NOMO-1 treated with DMSO at 0.1 percent for 48 hours (cell line): ENCODE data around the gene ANKLE1.

Experiments
- DNase-seq: peaks from one replicate; lab custom pipeline; 2025; ENCODE audit not compliant: unreplicated experiment; lab: John Stamatoyannopoulos, UW

ANKLE1 gene, protein sequence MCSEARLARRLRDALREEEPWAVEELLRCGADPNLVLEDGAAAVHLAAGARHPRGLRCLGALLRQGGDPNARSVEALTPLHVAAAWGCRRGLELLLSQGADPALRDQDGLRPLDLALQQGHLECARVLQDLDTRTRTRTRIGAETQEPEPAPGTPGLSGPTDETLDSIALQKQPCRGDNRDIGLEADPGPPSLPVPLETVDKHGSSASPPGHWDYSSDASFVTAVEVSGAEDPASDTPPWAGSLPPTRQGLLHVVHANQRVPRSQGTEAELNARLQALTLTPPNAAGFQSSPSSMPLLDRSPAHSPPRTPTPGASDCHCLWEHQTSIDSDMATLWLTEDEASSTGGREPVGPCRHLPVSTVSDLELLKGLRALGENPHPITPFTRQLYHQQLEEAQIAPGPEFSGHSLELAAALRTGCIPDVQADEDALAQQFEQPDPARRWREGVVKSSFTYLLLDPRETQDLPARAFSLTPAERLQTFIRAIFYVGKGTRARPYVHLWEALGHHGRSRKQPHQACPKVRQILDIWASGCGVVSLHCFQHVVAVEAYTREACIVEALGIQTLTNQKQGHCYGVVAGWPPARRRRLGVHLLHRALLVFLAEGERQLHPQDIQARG

DNA sequence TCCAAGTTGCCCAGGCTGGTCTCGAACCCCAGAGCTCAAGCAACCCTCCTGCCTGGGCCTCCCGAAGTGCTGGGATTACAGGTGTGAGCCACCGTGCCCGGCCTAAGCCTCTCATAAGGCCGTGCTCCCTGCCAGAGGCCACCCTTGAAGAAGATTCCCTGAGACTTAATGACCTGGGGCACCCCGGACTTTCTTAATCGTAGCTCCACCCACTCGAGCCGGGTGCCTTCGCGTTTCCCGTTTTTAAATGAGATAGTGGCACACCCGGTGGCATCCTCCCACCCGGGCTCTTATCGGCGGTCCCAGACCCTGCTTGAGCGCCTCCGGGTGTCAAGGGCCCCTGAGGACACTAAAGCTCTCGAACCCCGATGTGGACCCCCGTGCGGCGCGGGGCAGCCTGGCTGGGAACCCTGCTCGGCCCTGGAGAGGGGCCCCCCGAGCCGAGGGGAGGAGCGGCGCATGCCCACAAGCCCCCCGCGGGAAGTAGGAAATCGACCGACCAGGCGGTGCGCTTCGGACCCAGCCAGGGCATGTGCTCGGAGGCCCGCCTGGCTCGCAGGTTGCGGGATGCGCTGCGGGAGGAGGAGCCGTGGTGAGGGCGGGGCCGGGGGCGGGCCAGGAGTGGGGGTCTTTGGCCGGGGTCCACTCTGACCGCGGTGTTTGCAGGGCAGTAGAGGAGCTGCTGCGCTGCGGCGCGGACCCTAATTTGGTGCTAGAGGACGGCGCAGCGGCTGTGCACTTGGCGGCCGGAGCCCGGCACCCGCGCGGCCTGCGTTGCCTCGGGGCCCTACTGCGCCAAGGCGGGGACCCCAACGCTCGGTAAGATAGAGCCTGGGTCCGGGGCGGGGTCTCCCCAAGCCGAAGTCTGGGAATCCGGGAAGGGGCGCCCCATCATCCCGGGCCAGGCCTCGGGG, at the start of gene ANKLE1:
Gene ANKLE1 (plus strand): TSS at position 511 of the 914 bp plus-strand sequence. CDS start 20 bp downstream, at position 531.
- peak; percentile 29 for DNase-seq

DNA sequence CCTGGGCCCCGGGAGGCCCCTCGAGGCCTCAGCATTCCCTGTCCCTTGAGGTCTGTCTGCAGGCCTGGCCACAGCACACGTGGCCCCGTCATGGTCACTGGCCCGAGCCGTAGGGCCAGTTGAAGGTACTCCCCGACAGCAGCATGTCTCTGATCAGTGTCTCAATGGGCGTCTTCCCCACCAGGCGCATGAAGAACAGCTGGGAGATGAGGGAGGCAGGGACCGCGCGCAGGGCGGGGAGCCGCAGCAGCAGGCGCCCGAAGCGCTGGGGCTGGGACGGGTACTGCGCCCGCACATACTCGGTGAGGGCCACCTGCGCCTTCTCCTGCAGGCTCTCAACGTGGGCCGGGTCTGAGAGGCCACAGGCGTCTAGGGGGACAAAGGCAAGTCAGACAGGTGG, 49.4 kb upstream of the ANKLE1 start:
- DNase-seq = no peak

DNA sequence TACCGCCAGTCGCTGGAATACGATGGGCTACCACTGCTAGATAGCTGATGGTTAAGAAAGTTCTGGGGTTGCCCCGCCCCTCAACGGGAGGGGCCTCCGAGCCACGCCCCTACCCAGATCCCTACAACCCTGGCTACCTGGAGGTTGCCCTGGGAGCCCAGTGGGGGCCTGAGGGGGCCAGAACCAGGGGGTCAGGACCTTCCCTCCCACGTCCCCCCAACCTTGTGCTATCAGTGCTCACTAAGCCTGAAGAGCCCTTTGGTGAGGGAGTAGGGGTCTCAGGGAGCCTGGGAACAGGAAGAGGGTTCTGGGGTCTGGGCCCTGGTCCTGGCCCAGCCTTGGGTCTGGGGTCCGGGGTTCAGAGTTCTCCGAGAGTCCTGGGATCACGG, 46.8 kb upstream of the ANKLE1 start:
- DNase-seq = no peak

DNA sequence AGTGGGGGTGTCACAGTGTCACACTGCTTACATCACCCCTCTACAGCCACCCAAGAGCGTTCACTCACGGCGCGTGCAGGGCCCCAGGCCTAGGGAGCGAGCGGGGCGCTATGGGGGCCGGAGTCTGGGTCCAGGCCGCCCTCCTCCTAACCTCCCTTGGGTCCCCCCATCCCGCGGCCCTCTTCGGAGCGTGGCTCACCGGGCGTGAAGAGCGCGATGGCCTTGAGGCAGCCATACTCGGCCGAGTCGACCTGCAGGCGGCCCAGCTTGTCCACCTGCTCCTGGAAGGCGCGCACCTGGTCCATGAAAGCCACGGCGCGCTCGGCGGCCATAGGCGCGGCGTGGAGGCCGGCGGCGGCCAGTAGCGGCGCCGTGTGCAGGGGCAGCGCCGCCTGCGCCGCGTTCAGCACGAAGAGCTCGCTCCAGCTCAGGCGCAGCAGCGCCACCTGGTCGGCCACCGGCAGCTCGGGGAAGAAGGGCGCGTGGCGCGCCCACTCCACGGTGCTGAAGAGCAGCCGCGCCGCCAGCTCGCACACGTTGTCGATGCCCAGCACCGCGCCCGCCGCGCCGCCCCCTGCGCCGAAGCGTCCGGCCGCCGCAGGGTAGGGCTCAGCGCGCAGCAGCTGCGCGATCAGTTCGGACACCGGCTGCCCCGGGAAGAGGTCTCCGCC, 46.3 kb upstream of the ANKLE1 start:
- peak; percentile 28 for DNase-seq

DNA sequence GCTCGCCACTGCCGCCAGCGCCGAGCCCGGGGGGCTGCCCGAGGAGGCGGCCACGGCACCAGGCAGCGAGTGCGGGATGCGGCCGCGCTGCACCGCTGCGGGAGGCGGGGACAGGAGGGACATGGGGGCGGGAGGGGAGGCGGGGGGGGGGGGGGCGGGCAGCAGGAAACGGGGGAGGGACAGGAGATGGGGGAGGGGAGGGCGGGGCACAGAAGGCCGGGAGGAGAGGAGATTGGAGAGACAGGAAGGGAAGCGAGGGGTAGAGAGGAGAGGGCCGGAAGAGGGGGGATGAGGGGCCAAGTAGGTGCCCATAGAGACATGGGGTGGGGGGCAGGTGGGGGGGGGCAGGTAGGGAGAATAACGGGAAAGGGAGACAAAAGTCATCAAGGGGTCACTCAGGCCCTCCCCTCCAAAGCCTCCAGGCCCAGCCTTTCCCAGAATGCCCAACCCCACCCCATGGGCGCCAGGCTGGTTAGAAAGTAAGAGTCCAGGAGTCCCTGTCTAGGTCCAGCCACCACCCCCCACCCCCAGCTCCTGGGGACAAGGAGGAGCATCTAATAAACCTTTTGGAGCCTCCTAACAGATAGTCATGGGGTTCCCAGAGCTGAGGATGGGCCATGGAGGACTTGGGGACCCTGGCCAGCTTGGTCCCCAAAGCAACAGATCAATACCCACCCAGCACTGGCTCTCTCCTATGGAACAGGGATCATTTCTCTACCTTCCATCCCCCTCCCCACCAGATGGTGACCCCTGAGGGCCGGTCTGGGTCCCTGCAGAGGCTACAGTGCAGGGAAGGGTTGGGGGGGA, 45.5 kb upstream of the ANKLE1 start:
- no peak for DNase-seq

DNA sequence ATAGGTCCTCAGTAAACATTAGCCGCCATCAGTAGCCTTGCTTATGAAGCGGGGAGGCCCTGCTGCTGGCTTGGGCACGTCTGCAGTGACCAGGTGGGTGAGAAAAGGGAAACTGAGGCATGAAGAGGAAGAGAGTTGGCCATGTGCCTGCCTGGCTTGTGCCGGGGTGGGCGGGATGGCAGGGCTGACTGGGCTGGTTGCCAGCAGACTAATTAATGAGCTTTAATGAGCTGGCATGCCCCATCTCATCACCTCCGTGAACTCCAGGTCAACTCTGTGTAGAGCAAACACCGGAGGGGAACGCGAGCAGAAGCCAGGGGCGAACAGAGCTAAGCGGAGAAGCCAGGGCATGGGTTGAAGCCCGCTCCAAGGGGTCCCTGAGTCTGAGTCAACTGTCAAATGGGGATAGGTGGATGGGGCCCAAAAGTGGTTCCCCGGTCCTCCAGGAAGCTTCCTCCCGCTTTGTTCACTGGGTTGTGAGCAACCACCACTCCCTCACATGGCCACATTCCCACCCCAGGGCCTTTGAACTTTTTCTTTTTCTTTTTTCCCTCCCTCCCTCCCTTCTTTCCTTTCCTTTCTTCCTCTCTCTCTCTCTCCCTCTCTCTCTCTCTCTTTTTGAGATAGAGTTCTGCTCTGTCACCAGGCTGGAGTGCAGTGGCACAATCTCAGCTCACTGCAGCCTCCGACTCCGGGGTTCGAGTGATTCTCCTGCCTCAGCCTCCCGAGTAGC, 44.7 kb upstream of the ANKLE1 start:
- no peak for DNase-seq

DNA sequence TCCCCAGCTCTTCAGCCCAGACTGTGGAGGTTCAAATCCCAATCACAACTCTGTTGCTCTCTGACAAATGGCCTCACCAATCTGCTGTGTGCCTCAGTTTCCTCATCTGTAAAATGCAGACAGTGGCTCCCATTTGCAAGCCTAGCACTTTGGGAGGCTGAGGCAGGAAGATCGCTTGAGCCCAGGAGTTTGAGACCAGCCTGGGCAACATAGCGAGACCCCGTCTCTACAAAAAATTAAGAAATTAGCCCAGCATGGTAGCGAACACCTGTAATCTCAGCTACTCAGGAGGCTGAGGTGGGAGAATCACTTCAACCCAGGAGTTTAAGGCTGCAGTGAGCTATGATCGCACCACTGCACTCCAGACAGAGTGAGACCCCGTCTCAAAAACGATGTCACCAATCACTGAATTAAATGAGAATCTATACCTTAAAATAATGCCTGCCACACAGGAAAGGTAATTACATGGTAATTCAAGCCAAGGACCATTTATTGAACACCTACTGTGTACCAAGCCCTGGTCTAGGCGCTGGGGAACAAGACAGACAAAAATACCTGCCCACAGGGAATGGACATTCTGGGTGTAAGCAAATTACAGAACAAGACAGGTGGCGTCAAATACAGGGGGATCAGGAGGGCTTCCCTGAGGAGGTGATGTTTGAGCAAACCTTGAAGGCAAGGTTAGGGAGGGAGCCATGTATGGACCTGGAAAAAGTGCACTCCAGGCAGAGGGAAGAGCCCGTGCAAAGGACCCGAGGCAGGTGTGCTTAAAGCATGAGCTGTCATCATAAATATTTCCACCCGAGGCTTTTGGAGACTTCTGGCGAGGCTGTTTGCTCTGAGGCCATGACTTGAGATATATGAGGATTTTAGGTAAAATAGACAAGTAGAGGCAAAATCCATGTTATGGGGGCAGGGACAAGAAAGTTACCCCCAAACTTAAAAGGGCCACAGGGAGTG, 43.7 kb upstream of the ANKLE1 start:
- no peak for DNase-seq

DNA sequence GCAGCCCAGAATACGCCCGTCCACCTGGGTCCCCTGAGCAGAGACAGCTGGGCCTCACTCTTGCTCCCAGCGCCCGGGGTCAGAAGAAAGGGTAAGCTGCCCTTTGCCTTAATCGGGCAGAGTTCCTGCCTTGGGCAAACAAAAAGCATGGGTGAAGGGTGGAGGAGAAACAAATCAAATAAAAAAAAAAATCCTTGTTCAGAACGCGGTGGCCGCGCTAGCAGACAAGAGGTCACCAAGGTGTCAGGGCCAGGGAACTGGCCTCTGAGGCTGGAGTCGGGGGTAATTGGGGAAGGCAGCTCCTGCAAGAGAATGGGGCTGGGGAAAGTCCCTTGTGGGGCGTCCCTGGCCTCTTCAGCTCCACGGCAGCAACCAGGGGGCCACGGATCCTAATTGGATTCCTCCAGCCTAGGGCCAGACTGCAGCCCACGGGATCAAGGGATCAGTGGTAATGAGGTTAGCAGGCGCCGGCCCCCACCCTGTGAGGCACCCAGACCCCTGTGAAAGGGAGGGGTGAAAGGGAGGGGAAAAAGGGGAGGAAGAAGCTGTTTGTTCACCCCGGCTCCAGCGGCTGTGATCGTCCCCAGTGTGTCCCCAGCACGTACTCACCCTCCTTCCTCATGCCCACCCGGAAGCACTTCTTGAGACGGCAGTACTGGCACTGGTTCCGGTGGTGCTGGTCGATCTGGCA, 41.5 kb upstream of the ANKLE1 start:
- no peak for DNase-seq

DNA sequence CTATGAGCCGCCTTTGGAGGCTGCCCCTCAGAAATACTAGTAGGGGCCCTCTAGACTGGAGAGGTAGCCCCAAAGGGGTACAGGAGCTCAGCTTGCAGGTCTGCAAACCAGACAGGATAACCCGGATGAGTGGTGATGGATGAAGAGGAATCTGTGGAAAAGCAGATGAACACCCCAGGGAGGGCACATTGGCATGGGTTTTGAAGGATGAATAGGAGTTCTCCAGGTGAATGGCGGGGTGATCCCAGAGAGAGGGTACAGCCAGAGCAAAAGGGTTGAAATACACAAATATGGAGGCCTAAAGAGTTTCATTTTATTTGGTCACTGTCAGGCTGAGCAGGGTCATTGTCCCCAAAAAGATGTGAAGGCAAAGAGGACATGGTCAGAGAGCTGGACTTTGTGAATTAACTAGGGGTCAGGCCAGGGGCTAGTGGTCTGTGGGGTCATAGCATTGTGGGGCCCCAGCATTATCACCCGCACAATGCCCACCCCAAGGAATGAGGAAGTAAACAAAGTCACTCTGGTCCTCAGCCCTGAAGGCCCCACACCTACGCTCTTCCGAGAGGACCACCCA, 40.8 kb upstream of the ANKLE1 start:
- no peak for DNase-seq

DNA sequence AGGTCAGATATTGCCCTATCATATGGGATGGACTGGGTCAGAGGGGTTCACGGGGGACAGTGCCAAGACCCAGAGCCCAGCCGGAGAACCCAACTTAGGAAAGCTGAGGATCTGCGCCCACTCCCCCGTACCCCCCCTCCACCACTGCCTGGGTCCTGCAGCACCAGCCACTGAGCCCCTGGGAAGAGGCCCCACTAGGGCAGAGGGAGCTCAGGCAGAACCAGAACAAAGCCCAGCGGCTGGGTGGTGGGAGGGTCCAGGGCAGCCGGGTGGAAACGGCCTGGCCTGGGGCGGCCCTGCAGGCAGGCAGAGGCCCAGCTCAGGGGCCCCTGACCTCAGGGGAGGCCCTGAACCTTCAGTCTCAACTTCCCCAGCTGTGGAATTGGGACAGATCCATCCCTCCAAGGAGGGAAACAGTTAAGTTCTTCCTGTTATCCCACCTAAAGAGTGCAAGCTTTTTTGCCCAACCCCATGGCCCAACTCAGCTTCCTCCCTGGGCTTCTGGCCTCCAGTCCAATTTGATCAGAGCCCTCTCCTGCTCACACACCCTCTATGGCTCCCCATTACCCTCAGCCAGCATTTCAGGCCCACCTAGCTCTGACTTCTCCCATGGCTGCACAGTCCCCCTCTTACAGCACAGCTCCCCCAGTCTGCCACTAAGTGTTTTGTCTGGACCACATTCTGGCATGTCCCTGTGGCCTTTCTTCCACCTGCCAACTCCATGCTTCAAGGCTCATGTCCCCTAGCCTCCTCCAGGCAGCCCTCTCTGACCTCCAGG, 39.1 kb upstream of the ANKLE1 start:
- no peak for DNase-seq

DNA sequence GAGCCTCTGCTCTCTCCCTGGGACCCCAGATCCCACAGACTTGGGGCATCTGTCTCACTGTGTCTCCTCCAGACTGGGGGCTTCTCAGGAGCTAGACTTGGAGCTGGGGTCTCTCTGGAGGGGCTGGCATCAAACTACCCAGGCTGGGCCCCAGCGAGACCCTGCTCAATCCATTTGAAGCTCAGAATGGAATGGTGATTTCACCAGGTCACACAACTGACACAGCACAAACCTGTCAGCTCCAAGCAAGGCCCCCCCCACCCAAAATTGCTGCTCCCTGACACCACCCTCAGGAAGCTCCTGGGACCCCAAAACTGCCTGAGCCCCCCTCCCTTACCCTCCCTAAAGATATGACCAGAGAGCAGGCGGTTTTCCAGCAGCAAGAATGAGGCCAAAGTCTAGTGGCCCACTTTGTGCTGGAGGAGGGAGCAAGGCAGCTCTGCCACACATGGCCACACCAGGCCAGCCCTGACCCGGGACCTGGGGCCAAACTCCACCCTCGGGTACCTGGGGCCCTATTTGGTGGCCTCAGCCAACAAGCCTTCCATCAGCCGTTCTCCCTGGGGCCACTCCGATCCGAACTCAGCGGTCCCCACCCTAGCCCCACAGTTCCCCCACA, 38.4 kb upstream of the ANKLE1 start:
- no peak for DNase-seq

DNA sequence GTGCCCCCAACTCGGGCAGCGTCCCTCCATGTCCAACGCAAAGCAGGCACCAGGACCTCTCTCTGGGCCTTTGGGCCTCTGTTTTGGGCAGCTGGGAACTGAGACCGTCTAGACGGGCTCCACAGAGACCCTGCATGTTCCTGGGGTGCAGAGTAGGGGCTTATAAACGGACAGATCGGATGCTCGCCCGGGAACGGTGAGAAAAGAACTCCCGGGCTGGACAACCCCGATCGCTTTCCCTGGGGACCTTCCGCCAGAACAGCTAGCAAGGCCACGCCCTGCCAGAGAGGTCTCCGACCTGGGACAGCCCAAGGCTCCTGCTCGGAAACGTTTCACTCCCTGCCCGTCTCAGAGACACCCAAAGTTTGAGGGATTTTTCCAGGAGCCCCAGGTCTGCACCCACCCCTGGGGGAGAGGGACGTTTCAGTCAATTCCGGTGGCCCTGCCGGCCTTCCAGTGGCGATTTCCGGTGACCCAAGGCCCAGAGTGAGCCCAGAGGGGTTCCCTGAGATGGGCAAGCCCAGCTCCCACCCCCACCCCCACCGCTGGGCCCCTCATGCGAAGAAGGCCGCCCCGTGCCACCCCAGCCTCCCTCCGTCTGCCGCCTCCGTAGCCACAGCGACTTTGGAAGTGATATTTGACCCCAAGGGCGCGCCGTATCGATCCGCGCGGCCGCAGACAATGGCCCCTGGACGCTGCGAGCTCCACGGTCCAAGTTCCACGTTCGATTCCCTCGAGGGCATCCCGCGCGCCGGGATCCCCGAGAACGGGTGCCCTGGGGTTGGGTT, 37.7 kb upstream of the ANKLE1 start:
- DNase-seq = no peak

DNA sequence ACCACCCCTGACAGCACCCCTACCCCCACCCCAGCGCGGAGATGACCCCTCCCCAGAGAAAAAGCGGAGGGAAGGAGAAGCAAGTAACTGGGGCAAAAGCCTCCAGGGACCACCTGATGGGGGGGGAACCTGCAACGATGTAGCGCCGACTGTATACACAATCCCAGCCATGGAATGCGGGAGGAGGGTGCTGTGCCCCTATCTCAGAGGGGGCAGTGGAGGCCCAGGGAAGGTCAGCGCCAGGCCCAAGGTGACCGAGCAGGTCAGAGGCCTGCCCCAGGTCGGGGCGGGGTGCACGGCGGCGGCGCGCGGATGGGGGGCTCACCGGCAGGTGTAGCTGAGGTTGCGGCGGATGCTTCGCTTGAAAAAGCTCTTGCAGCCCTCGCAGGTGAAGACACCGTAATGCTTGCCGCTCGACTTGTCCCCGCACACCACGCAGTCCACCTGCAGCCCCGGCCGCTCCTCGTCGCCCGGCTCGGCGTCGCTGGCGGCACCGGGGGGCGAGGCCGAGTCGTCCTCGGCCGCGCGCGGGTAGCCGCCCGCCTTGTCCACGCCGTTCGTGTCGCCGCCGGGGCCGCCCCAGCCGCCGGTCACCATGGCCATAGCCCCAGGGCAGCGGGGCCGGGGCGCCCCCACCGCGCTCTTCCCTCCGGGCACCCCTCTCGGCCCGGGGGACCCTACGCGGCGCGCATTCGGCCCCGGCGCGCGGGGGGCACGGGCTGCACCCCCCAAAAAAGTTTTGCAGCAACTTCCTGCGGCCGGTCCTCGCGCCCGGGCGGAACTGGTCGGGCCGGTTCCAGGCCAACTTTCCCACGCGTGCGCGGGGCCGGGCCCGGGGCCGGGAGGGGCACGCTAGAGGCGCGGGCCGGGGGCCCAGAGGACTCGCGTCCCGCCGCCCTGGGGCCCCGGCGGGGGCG, 36.8 kb upstream of the ANKLE1 start:
- no peak for DNase-seq

DNA sequence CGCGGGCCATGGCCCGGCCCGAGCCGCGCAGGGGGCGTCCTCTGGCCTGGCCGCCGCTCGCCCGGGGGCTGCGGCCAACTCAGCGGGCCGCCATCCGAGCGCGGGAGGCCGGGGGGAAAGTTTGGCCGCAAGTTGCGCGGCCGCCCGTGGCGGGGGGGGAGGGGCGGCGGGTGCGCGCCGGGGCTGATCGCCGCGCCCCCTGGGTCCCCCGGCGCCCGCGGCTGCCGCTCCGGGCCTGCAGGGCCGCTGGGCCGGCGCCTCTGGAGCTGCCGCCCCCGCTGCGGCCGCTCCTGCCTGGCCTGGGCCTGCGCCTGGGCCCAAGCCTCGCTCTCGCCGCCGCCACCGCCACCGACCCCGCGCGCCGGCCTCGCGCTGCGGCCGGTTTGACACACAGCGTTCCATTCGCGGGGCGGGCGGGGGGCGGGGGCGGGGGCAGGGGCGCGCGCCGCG, 36.1 kb upstream of the ANKLE1 start, which contains the start of gene NR2F6:
Gene NR2F6 (minus strand): TSS at position 385 of the 450 bp plus-strand sequence. CDS start 699 bp downstream, outside the sequence.
- no peak for DNase-seq
